ENCODE data around the gene SCN5A.
"Not testable (repeated sequence)": the region's sequence is repeated elsewhere in the genome, so short reads cannot be mapped to it uniquely, and the experiment has no call there.

The SCN5A gene

DNA sequence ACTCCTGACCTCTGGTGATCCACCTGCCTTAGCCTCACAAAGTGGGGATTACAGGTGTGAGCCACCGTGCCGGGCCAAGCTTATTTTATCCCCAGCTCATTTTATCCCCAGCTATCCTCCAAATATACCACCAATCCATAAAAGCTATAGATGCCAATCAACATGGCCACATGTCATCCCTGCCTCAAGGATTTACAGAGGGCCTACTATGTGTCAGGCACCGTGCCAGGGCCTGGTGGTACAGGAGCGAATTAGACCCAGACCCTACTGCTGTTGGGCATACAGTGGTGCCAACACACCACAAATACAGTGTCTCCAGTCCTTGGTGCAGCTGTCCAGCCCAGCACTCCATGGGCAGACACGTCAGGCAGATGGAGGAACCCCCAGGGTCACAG is 73.4 kb downstream of the SCN5A start:
- DNase-seq: no peak

DNA sequence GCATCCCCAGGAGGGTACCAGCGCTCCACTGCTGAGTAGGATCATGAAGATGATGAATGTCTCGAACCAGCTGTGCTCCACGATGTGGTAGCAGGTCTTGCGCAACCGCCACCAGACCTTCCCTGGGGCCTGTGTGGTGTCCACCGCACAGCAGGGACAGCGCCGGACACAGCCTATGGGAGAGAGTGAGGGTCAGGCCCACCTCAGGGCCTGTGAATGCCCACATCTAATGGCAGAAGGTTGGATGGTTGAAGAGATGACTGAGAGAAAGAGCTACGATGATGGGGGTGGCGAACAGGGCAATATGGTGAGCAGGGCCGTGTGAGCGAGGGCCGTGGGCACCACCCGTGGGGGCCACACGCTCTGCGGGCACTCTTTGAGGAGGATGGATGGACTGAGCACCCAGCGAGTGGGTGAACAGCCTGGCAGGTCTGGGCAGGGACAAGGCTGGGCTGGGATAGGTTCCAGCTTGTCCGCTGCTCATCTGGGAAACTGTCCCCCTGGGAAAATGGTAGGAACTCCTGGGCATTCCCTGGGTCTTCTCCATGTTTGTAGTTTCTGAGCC is 74.1 kb downstream of the SCN5A start:
- DNase-seq: no peak

DNA sequence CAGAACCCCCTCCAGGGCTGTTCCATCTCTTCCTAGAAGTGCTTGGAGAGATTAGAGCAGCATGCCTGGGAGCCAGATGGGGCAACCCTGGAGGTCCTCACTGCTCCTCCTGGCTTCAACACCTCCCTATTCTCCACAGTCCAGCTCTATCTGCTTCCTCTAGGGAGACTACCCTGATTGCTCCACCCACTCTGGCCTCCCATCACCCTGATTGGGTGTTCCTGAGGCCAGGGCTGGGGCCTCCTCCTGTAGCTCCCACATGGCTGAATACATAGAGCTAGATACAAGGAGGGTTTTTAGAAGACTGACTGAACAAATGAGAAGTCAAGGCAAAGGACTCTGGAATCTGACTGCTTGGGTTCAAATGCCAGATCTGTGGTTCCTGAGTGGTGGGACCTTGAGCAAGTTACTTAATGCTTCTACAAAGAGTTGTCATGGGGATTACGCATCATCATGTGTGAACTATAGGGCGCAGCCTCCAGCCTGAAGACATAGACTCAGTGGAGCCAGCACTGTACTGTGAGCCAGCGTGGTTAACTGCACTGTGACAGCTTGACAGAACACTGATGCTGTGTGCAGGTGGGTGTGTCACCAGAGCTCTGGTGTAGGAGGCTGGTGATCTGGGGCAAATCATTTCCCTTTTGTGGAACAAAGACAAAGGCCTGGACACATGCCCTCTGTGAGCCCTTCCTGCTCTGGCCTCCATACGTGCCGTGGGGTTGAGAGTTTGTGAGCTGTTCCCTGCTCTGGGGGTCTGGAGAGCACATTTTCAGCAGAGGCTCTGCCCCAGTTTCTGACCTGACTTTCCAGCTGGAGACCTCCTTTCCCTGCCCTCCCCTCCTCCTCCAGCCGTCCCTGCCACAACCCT is 74.8 kb downstream of the SCN5A start:
- no peak for DNase-seq

DNA sequence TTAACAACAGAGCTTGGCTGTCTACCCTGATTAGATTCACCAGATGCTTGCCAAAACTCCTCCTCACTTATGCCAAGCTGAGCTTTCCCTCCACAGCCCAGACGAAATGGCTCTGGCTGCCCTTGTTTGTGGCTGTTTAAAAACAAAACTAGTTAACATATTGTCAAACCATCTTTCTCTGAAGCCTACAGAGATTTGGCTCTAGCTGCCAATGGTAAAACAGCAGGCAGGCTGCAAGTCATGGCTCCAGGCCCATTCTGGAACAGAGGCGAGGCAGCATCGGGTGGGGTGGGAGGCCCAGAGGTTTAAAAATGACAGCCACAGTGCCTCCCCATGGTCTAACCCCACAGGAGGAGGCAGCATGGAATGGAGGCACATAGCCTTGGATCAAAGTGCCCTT is 75.9 kb downstream of the SCN5A start:
- no peak for DNase-seq

DNA sequence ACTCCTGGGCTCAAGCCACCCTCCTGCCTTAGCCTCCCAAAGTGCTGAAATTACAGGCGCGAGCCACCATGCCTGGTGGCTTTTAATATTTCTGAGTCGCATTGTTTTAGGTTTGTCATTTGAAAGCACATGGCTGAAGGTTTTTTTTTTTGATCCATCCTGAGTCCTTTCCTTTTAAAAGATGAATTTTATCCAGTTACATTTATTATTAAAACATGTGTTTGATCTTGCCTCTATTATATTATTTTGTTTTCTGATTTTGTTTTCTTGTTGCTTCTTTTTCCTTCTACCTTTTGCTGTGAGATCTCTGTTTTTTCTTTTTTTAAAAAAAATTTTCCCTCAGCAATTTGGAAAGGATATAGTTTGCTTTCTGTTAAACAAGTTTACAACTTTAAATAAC is 76.4 kb downstream of the SCN5A start:
- no peak for DNase-seq

DNA sequence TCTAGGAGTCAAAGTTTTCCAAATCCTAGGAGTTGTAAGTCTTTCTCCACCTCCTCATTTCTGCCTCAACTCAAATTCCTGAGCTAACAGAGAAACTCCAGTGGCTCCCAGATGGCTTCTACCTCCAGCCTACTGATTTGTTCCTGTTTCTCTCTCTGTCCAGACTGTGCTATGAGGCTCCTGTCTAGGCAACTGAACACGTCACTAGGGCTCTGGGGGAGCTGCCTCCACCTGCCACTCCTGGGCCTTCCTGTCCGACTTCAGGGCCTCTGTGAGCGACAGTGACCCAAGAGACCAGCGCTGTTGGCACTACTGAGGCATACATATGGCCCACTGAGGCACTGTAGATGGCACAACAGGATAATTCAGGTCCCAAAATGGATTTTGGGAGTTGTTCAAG is 82.0 kb downstream of the SCN5A start:
- no peak for DNase-seq

DNA sequence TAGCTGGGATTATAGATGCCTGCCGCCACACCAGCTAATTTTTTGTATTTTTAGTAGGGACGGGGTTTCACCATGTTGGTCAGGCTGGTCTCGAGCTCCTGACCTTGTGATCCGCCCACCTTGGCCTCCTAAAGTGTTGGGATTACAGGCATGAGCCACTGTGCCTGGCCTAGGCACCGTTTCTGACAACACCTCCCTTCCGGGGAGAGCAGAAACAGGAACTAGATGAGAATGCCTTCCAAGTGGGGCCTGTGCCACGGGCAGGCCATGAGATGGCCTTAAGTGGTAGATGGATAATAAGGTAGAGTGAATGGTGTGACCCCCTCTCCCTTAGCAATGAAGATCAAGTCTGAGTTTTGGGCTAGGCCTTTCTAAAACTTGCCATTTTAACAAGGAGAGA is 82.7 kb downstream of the SCN5A start:
- DNase-seq: not testable (repeated sequence)

DNA sequence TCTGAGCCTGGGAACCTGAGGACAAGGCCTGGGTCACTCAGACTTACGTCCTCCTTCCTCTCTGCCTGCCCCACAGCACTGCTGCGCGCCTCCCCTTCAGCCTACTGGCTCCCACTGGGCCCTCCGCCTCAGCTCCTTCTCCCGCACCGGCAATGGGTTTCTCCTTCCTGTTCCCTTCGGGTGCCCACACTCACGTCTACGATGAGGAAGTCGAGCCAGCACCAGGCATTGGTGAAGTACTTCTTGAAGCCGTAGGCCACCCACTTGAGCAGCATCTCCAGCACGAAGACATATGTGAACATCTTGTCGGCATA is 83.3 kb downstream of the SCN5A start:
- DNase-seq: no peak

DNA sequence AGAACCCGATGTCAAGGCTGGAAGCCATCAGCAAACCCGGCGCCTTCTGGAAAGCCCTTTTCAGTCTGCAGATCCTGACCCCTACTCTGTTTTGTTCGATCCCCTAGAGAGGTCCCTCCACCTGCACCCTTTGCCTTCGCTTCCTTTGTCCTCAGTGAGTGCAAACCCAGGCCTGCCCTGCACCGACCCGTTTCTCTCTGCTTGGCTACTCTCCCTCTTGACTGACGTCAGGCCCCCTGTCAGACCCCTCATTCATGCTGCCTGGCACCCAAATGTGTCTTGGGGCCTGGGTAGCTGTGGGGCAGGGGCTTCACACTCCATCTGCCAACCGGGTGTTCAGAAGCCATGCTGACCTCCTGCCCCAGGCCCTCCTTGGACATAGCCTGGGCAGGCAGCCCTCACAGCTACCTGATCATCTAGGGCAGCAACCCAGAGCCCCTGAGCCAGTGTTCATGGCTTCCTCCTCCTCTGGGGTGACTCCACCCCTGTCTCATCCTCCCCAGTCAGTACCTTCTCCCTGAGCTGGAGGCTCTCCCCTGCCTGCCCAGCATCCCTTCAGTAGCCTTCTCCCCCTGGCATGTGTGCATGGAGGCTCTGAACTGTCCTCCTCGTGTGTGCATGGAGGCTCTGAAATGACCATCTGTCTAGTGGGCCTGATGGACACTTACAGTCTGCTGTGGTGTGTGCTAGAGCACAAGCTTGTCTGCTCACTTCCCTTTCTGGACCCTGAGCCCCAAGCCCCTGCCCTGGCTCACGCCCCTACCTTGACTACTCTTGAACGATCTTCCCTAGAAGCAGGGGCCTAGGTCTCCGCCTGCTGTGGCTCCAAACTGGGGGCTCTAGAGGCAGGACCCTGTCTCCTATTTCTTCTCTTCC is 83.9 kb downstream of the SCN5A start:
- DNase-seq: no peak

DNA sequence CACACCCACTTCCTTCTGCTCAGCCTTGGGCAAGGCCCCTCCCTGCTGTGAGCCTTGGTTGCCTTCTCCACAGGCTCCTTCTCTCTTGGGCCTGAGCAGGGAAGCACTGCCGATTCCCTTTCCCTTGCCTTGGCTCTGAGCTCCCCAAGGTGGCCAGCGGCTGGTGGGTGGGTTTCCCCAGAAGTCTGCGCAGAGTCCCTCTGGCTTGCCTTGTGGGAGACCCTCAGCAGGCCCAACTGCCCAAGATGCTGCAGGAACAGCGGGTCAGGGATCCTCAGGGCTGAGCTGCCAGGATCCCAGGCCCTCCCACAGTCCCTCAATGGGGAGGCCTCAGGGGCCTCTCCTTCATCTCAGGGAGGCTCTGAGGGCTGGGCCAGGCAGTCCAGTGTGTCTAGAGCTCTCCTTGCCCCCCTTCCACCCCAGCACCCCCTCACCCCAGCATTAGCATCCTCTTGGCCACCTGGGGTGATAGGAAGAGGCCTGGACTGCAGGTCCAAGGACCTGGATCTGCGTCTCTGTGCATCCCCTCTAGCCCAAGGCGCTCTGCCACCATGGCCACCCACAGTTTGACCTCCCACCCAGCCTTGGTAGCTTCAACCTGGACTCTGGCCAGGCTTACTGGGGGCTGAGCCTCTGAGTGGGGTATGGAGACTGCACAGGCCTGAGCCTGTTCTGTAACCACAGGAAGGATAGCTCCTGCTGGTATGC is 84.7 kb downstream of the SCN5A start:
- no peak for DNase-seq

DNA sequence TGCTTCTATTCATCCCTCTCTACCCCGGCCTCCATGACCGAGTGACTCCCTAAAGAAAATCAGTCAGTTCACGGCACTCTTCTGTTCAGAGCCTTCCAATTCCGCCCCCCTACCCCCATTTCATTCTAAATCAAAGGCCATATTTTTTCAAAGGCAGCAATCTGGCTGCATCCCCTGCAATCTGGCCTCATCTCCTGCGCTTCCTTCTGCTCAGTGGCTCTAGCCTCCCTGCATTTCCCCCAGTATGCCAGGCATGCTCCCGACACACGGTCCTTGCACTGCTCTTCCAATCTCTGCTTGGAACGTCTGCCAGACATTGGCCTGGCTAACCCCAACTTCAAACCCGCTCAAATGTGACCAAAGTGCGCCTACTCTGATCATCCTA is 85.6 kb downstream of the SCN5A start:
- no peak for DNase-seq

DNA sequence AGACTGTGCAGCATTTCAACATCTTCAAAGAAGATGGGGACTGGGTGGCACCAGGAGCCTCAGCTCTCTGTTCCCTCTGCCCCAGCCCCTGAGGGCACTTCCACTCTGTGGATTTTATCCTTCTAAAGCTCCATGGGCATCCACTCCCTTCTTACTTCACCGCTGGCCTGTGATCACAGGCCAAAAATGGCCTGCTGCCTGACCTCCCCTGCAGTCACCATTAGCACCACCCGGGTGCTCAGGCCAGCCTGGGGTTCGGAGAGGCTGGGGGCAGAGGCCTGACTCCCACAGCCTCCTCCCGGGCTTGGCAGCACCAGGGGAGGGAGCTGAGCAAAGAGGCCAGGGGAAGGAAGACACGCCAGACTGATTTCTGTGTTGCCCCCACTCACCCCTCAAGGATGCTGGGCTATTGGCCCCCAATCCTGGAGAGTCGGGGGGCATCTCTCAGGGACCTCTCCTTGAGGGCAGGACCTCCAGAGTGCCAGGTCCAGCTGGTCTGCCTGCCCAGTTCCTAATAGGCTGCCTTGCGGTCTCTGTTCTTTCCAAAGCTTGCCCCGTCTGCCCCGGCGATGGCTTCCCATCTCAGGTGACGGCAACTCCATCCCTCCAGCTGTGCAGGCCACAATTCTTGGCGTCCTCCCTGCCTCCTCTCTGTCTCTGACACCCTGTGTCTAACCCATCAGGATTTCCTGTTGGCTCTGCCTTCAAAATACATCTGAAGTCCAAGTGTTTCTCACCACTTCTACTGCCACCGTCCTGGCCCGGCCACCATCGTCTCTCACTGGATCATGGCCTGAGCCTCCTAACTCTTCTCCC is 86.2 kb downstream of the SCN5A start:
- no peak for DNase-seq

DNA sequence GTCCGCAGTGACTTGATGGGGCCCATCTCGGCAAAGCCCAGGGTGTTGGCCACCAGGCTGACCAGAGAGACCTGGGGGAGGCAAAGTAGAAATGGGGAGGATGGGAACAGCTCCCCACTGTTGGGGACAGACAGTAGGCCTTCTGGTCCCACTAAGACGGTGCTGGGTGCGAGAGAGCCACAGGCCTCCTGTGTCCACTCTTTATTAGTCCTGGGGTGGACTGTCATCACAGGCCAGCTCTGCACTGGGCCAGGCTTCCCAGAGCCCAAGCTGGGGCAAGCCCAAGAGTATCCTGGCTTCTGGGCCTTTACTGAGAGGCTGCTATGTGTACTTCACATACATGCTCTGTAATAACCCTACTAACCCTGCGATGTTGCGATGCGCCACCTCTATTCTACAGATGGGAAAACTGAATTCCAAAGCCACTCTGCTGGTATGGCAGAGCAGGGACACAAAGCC is 87.0 kb downstream of the SCN5A start:
- DNase-seq: no peak

DNA sequence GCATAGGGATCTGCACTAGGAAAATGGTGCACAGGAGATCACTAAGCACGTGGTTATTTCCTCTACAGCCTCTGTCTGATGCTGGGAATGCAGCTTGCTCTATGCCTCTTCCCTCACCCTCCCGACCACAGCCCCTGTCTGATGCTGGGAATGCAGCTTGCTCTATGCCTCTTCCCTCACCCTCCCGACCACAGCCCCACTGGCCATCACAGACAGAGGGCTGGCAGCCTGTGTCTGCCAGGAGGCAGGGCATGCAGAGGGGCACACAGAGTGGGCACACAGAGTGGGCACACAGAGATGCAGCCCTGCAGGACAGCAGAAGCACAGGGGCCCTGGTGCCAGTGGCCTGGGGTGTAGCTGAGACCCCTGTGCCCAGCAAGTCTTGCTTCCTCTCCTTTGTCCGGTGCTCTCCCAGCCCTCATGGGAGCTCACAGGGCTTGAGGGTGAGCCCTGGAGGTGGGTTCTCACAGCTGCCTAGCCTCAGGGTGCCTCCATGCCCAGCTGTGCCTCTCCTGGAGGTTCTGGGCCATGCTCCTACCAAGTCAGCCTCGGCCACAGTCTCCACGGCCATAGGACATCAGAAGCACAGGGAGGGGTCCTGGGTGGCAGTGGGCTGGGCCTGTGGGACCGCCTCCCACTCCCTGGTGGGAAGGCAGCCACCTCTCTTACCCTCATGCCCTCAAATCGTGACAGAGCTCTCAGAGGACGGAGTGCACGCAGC is 87.6 kb downstream of the SCN5A start:
- no peak for DNase-seq

DNA sequence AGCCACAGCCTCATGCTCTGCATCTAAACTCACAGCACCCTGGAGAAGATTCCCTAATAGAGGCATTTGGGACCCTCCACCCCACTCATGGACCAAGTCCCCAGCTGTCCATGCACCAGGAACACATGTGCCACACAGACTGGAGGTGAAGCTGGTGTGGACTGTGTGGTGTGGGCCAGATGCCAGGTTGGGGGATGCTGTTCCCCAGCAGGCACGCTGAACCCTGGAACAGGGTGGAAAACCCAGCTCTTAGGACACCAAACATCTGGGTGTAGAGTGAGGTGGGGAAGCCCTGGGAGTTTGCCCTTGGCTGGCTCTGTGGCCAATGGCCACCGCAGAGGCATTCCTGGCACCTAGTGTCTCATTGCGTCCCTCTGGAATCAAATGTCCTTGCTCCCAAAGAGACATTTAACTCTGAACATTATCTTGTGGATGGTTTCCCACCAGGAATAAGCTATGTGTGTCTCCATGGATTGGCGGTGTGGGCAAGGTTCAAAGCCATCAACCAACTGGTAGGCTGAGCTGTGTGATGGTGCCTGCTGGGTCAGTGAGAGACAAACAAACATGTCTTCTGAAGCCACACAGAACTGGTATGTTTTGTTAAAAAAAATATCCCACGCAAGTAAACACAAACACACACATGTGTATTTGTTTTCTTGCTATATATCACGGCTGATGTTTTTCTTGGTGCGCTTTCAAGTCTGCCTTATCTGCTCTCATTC is 88.3 kb downstream of the SCN5A start:
- no peak for DNase-seq

DNA sequence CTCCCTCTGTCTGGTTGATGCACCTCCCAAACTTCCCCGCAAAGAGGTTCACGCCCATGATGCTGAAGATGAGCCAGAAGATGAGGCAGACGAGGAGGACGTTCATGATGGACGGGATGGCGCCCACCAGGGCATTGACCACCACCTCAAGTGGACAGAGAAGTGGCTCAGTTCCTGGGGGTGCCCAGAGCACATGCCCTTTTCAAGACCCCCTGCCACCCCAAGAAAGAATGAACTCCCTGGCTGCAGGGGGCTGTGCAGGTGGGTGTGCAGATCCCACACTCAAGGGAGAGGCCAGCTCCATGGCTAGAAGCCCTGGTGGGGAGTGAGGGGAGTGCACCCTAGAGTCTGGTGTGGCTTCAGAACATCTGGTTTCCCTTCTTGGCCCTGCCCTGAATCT is 89.2 kb downstream of the SCN5A start:
- no peak for DNase-seq

DNA sequence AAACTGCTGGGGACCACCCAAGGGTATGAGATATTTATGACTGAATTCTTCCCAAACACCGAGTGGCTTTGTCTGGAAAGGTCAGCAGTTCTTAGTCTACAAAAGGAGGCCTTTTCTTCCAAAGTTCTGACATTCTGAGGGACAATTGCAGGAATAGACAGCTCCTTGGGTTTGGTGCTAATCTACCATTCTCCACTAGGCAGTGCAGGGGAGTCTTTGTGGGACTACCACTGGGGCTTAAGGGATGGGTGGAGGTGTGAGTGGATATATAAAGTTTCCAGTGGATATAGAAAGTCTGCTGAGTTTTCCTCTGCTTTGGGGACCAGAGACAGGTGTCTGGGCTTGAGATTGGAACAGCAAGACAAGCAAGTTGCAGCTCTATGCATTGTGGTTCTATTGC is 90.6 kb downstream of the SCN5A start:
- no peak for DNase-seq

DNA sequence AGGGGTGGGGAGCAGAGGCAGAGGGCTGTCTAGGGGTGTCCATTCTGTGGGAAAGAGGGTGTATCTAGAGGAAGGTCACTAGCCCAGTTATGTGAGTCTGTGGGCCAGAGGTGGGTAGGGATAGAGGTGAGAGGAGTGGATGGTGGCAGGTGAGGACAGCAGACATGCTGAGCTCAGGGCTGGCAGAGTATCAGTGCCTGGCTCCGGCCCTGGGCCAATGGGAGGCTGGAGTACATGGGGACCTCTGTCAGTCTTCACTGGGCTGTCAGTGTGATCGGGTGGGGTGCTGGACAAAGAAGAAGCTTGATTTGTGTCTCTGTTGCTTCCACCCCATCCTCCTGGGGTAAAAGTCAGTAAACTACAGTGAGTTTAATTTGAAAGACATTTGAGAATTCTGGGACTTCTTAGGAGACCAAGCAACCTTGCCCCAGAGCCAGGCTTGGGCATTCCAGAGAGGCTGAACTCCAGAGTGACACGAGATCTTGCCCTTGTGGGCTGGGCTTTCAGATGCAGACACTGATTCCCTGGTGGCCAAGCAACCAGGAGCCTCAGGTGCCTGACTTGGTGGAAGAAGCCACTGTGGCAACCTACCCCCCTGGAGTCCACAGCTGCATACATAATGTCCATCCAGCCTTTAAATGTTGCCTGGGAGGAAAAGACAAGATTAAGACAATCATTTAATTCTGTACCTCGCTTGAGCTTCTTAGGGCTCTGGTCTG is 92.7 kb downstream of the SCN5A start:
- DNase-seq: no peak

DNA sequence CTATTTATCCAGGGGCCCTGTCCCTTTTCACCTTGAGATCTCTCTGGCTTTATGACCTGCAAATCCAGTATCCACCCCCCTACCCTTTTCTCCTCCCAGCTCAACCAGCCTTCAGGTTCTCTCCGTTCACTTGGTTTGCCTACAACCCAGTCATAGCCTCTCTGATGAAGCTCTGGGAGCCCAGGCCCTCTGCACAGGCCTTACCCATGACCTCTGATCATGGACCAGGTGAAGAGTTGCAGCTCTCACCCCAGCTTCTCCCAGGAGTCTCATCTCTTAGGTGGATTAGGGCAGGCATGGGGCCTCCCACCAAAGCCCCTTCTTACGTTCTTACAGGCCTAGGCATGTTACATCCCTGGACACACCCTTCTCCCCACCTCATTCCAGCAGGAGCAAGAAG is 93.6 kb downstream of the SCN5A start:
- DNase-seq: no peak

DNA sequence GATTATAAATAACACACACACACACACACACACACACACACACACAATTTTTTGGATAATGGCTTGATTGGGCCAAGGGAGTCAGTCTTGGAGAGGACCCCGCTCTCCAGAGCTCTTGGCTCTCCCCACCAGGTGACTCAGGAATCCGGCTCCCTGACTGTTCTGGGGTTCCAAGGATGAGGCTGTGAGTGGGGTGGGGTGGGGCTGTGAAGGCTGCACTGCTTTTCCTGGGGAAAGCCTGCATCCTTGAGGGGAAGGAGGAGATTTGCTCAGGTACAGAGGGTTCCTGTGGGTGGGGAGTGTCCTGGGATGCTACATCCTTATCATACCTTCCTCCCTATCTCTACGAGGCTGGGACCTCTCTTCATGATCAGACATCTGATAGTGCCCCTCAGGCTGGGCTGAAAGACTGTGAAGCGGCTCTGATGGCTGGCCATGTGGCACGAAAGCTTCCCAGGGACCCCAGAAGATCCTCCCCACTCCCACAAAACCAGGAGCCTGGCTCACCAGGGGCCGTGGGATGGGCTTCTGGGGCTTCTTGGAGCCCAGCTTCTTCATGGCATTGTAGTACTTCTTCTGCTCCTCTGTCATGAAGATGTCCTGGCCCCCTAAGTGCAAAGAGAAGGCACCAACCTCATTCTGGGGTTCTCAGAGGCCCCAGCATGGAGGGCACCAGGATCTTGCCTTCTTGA is 94.2 kb downstream of the SCN5A start:
- DNase-seq: no peak
